Right lobe of liver (tissue), 4 donors: ENCODE results near the gene SHC4.

Experiments
- POLR2A ChIP-seq: fragments of 450-650 bp; IDR thresholded peaks from one replicate; pipeline ENCODE4 v1.6.1; 2017; ENCODE audit warnings: antibody characterized with exemption, mild to moderate bottlenecking
- TF ChIP-seq, protein P1 (sequence below), 4 donors: fragments of 200-600 bp in 3 of 4; fragments of 450-650 bp in 1 of 4; IDR thresholded peaks; one replicate each; pipeline versions ENCODE4 v1.5.1 to v1.8.0; 2016 to 2022; ENCODE audit warnings: antibody characterized with exemption in 4 of 4, mild to moderate bottlenecking in 2 of 4
- donor health status: DM: no; HTN: no; CAD: no.
- donor health status: DM: no; HTN: no; CAD: no.
- donor health status: DM: no; HTN: yes; CAD: no.

DNA sequence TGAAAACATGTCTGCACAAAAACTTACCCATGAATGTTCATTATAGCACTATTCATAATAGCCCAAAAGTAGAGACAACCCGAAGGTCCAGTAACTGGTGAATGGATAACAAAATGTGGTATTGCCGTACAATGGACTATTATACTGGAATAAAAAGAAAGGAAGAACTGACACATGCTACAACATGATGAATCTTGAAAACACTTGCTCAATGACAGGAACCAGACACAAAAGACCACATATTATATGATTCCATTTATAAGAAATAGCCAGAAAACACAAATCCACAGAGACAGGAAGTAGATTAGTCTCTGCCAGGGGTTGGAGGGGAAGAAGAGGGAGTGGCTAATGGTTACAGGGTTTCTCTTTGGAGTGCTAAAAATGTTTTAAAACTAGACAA lies 18.3 kb downstream of the SHC4 start:
- TF ChIP-seq, protein P1, sequence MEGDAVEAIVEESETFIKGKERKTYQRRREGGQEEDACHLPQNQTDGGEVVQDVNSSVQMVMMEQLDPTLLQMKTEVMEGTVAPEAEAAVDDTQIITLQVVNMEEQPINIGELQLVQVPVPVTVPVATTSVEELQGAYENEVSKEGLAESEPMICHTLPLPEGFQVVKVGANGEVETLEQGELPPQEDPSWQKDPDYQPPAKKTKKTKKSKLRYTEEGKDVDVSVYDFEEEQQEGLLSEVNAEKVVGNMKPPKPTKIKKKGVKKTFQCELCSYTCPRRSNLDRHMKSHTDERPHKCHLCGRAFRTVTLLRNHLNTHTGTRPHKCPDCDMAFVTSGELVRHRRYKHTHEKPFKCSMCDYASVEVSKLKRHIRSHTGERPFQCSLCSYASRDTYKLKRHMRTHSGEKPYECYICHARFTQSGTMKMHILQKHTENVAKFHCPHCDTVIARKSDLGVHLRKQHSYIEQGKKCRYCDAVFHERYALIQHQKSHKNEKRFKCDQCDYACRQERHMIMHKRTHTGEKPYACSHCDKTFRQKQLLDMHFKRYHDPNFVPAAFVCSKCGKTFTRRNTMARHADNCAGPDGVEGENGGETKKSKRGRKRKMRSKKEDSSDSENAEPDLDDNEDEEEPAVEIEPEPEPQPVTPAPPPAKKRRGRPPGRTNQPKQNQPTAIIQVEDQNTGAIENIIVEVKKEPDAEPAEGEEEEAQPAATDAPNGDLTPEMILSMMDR (IDR thresholded peaks at IDR 0.05) = no peak
- TF ChIP-seq POLR2A = no peak
